H1 (cell line): ENCODE data around the gene CCDC107. TPM values are rescaled to one million over a fixed set of nuclear protein-coding genes. Genes with fewer than 3 reads are reported as not detected.

Experiments used
- CTCF ChIA-PET: fragments of 300-600 bp; sonication (Branson Sonifier 250); formaldehyde crosslinking; loops from one replicate; lab custom pipeline; 2021; ENCODE audit not compliant: partially characterized antibody; lab: Charles Lee
- POLR2A ChIA-PET: fragments of 300-600 bp; sonication (Branson Sonifier 250); formaldehyde crosslinking; loops from one replicate; lab custom pipeline; 2021; ENCODE audit warnings: inconsistent platforms; ENCODE audit not compliant: partially characterized antibody; lab: Charles Lee
- DNase-seq, 2 experiments: peaks; one replicate each; pipeline versions ENCODE4 v3.0.0 to v3.0.0-alpha.2; 2010 to 2022; ENCODE audit warnings: low spot score in 2 of 2, low read depth in 1 of 2, mixed read lengths in 1 of 2
- FAIRE-seq: peaks from 2 replicates; lab custom pipeline; 2011; peaks lifted over from hg19 to GRCh38; lab: Jason Lieb, UNC
- H2AFZ ChIP-seq: 2 replicates; pipeline ENCODE4 v1.8.1; 2012; ENCODE audit warnings: low read length, inconsistent platforms
- H2AK5ac ChIP-seq: 2 replicates; pipeline ENCODE4 v1.6.1; 2013; ENCODE audit warnings: low read depth, low read length
- H2BK120ac ChIP-seq: replicated peaks from 2 replicates; pipeline ENCODE3; 2013; ENCODE audit warnings: low read depth, low read length, inconsistent platforms
- H2BK12ac ChIP-seq: 2 replicates; pipeline ENCODE4 v1.6.1; 2013; ENCODE audit warnings: low read depth, low read length
- H2BK15ac ChIP-seq: 2 replicates; pipeline ENCODE4 v1.6.1; 2013; ENCODE audit warnings: low read length
- H2BK20ac ChIP-seq: 2 replicates; pipeline ENCODE4 v1.6.1; 2013; ENCODE audit warnings: low read length
- H2BK5ac ChIP-seq: 2 replicates; pipeline ENCODE4 v1.6.1; 2013; ENCODE audit warnings: low read depth, low read length
- H3K14ac ChIP-seq: 2 replicates; pipeline ENCODE4 v1.6.1; 2013; ENCODE audit warnings: inconsistent platforms; ENCODE audit not compliant: insufficient read length
- H3K18ac ChIP-seq: 2 replicates; pipeline ENCODE4 v1.6.1; 2013; ENCODE audit warnings: low read length; ENCODE audit errors: extremely low read depth
- H3K23ac ChIP-seq: 2 replicates; pipeline ENCODE4 v1.6.1; 2013; ENCODE audit warnings: inconsistent platforms; ENCODE audit not compliant: insufficient read length
- H3K23me2 ChIP-seq: 2 replicates; pipeline ENCODE4 v1.6.1; 2013; ENCODE audit warnings: low read depth, low read length
- H3K27ac ChIP-seq: 2 replicates; pipeline ENCODE4 v1.6.1; 2011; ENCODE audit warnings: low read depth, low read length, inconsistent platforms
- H3K27me3 ChIP-seq, 4 experiments: replicated peaks in 1 of 4; 1 replicate in 1 of 4; 2 replicates in 3 of 4; pipeline versions ENCODE4 v1.6.1 to v1.8.1; 2011 to 2013; ENCODE audit warnings: low read length in 3 of 4, mild to moderate bottlenecking in 3 of 4, inconsistent platforms in 2 of 4, mixed read lengths in 2 of 4, moderate library complexity in 1 of 4; ENCODE audit not compliant: control insufficient read depth in 3 of 4, insufficient read depth in 3 of 4; ENCODE audit errors: extremely low read depth in 1 of 4
- H3K36me3 ChIP-seq, 4 experiments: 2 replicates each; pipeline versions ENCODE4 v1.6.1 to v1.8.1; 2011 to 2013; ENCODE audit warnings: mild to moderate bottlenecking in 4 of 4, low read length in 3 of 4, moderate library complexity in 2 of 4, control low read depth in 1 of 4, inconsistent platforms in 1 of 4; ENCODE audit not compliant: insufficient read depth in 4 of 4, control insufficient read depth in 2 of 4
- H3K4ac ChIP-seq: replicated peaks from 2 replicates; pipeline ENCODE3; 2013; ENCODE audit warnings: low read length, low read depth, mixed read lengths, inconsistent platforms; ENCODE audit not compliant: insufficient read length
- H3K4me1 ChIP-seq, 4 experiments: replicated peaks in 1 of 4; 1 replicate in 1 of 4; 2 replicates in 3 of 4; pipeline versions ENCODE4 v1.6.1 to v1.8.1; 2011 to 2013; ENCODE audit warnings: low read length in 3 of 4, inconsistent platforms in 2 of 4, mixed read lengths in 1 of 4; ENCODE audit not compliant: insufficient read depth in 4 of 4, control insufficient read depth in 3 of 4
- H3K4me2 ChIP-seq, 2 experiments: 2 replicates each; pipeline versions ENCODE4 v1.6.1 to v1.8.1; 2011 to 2013; ENCODE audit warnings: low read depth in 2 of 2, low read length in 2 of 2, control low read depth in 1 of 2, inconsistent platforms in 1 of 2, mild to moderate bottlenecking in 1 of 2; ENCODE audit not compliant: insufficient read depth in 1 of 2
- H3K4me3 ChIP-seq, 4 experiments: fragments of 200-600, 300-600 bp in 1 of 4; sonication (generic), shearing (Covaris generic), sonication (Bioruptor Twin) in 1 of 4; 2 replicates each; pipeline versions ENCODE4 v1.5.1 to v1.8.1; 2011 to 2016; ENCODE audit warnings: low read length in 4 of 4, low read depth in 3 of 4, control low read depth in 2 of 4, inconsistent platforms in 2 of 4, mild to moderate bottlenecking in 2 of 4, mixed read lengths in 1 of 4, moderate library complexity in 1 of 4; ENCODE audit not compliant: insufficient read depth in 2 of 4; ENCODE audit errors: extremely low read depth in 1 of 4
- H3K56ac ChIP-seq: replicated peaks from 2 replicates; pipeline ENCODE3; 2013; ENCODE audit warnings: low read depth, mild to moderate bottlenecking, mixed read lengths, low read length, inconsistent platforms; ENCODE audit not compliant: insufficient read length
- H3K79me1 ChIP-seq: 2 replicates; pipeline ENCODE4 v1.6.1; 2013; ENCODE audit warnings: low read depth, low read length, control low read depth
- H3K79me2 ChIP-seq, 2 experiments: 2 replicates each; pipeline versions ENCODE4 v1.6.1 to v1.8.1; 2012 to 2013; ENCODE audit warnings: low read length in 2 of 2, mild to moderate bottlenecking in 2 of 2, inconsistent platforms in 1 of 2; ENCODE audit not compliant: insufficient read depth in 2 of 2, control insufficient read depth in 1 of 2
- H3K9ac ChIP-seq, 4 experiments: replicated peaks in 1 of 4; 1 replicate in 1 of 4; 2 replicates in 3 of 4; pipeline versions ENCODE4 v1.6.1 to v1.8.1; 2011 to 2013; ENCODE audit warnings: low read depth in 3 of 4, low read length in 3 of 4, control low read depth in 2 of 4, mild to moderate bottlenecking in 2 of 4, moderate library complexity in 2 of 4, inconsistent platforms in 1 of 4; ENCODE audit errors: extremely low read depth in 1 of 4
- H3K9me3 ChIP-seq, 2 experiments: 2 replicates each; pipeline versions ENCODE4 v1.6.1 to v1.8.1; 2012 to 2013; ENCODE audit warnings: mild to moderate bottlenecking in 2 of 2, moderate library complexity in 2 of 2, control low read depth in 1 of 2, inconsistent platforms in 1 of 2, low read depth in 1 of 2, low read length in 1 of 2, mixed read lengths in 1 of 2; ENCODE audit not compliant: insufficient read depth in 2 of 2
- H4K20me1 ChIP-seq, 2 experiments: replicated peaks in 1 of 2; 2 replicates each; pipeline versions ENCODE3 to v1.8.1; 2011 to 2013; ENCODE audit warnings: inconsistent platforms in 2 of 2, low read length in 2 of 2, mild to moderate bottlenecking in 1 of 2; ENCODE audit not compliant: insufficient read depth in 2 of 2, control insufficient read depth in 1 of 2
- H4K5ac ChIP-seq: 2 replicates; pipeline ENCODE4 v1.6.1; 2013; ENCODE audit warnings: low read length, low read depth, mixed read lengths, inconsistent platforms; ENCODE audit not compliant: insufficient read length
- H4K8ac ChIP-seq: 2 replicates; pipeline ENCODE4 v1.8.0; 2013; ENCODE audit warnings: mild to moderate bottlenecking, moderate library complexity, low read length, inconsistent platforms; ENCODE audit not compliant: insufficient read depth; ENCODE audit errors: extremely low read depth
- H4K91ac ChIP-seq: replicated peaks from 2 replicates; pipeline ENCODE3; 2013; ENCODE audit warnings: low read length, mixed read lengths, inconsistent platforms; ENCODE audit not compliant: insufficient read length
- CBX8 ChIP-seq: fragments of 300-800, 300-1000 bp; sonication (generic); IDR thresholded peaks from 2 replicates; pipeline ENCODE4 v1.7.1; 2016; ENCODE audit warnings: low read depth, low read length, borderline replicate concordance
- KDM4A ChIP-seq: IDR thresholded peaks from one replicate; pipeline ENCODE4 v1.7.1; 2012; ENCODE audit warnings: low read depth, mild to moderate bottlenecking, moderate library complexity, low read length, inconsistent platforms; ENCODE audit not compliant: severe bottlenecking
- POLR2A ChIP-seq, 2 experiments: IDR thresholded peaks; 1 replicate in 1 of 2; 2 replicates in 1 of 2; pipeline ENCODE4 v1.6.1; 2011; ENCODE audit warnings: low read depth in 2 of 2, low read length in 2 of 2, mild to moderate bottlenecking in 2 of 2; ENCODE audit errors: control extremely low read depth in 1 of 2
- POLR2AphosphoS5 ChIP-seq: IDR thresholded peaks from 2 replicates; pipeline ENCODE4 v1.6.1; 2011; ENCODE audit warnings: low read depth, low read length
- WGBS, 2 experiments: shearing (Covaris generic) in 1 of 2; methylation state at CpG; one replicate each; pipeline versions ENCODE4 v1.1.6 to v1.1.7; 2013 to 2015; ENCODE audit warnings: low lambda C conversion rate in 2 of 2, mixed read lengths in 2 of 2, inconsistent platforms in 1 of 2, low coverage in 1 of 2, missing lambda C conversion rate in 1 of 2; ENCODE audit not compliant: insufficient replicate concordance in 2 of 2, insufficient coverage in 1 of 2, insufficient read length in 1 of 2; ENCODE audit errors: extremely low coverage in 1 of 2, missing lambda C conversion rate in 1 of 2; 5-methylcytosine and 5-hydroxymethylcytosine counted together
- polyA plus RNA-seq, 7 experiments: library from polyadenylated mRNA; depleted of rRNA in 3 of 7; stranded (reverse) in 5 of 7; unstranded in 2 of 7; fragments of >200 nt in 5 of 7; fragments of 200-250 nt in 2 of 7; gene quantifications; 1 replicate in 5 of 7; 2 replicates in 1 of 7; 4 replicates in 1 of 7; pipeline versions ENCODE4 v1.2.1 to v1.2.3, GENCODE V29; 2011 to 2013; ENCODE audit warnings: missing spikeins in 2 of 7, mixed read lengths in 2 of 7
- total RNA-seq: library from RNA; stranded (reverse); fragmentation: NEBNext Ultra II Directional; extraction: Animal tissue kit (Norgen Biotek cat#: 25700); gene quantifications from 2 replicates; pipeline ENCODE4 v1.2.1, GENCODE V29; 2021

Gene CCDC107
- total and polyA plus RNA-seq, 2 of the 8 experiments (the other 6 are each of a cell fraction or from before 2014, with no cell fraction given): 8.2 to 9.0 TPM

GRCh38 chr9:35691334-35691650 lies 33.2 kb downstream of the CCDC107 start:
- Histone ChIP-seq H2AFZ (peak overlapping the region; percentile 95), H3K4me2 (peak overlapping the region; percentile 84 to 90), H2BK12ac (peak overlapping the region; percentile 45; the same call in 1 of the 2 replicates), H2BK120ac (no peak overlapping the region), H3K27ac (no peak overlapping the region), H3K36me3 (peaks cover 0 to 6% (median 4%) of the 10 kb centered on the region in 4 experiments; a peak in 4 of 8 replicates), H3K56ac (no peak overlapping the region), H3K9me3 (no peaks in the 10 kb centered on the region), H3K79me1 (peaks cover 2% of the 10 kb centered on the region; the same call in 1 of the 2 replicates), H3K4ac (no peak overlapping the region), H3K23me2 (peaks cover 12% of the 10 kb centered on the region), H2AK5ac (no peak overlapping the region), H4K91ac (no peak overlapping the region), H3K18ac (peak overlapping the region; percentile 88; the same call in 1 of the 2 replicates), H2BK5ac (peak overlapping the region; percentile 60; the same call in 1 of the 2 replicates), H3K14ac (no peak overlapping the region), H3K23ac (no peak overlapping the region), H3K9ac (peak overlapping the region in 1 of 4 experiments; percentile 45; a peak in 1 of 7 replicates), H3K4me1 (peaks cover 6 to 15% (median 8%) of the 10 kb centered on the region in 4 experiments; a peak in 6 of 7 replicates), H2BK20ac (0 out of 2 replicates have a peak overlapping the region, but pooled peaks have one; percentile 1), H3K27me3 (no peaks in the 10 kb centered on the region), H3K4me3 (peak overlapping the region; percentile 72 to 99 (median 82)), H4K5ac (peak overlapping the region; percentile 62), H3K79me2 (peaks cover 0 to 21% of the 10 kb centered on the region in 2 experiments; a peak in 2 of 4 replicates), H4K20me1 (peaks cover 4 to 6% of the 10 kb centered on the region in 2 experiments), H4K8ac (no peak overlapping the region), H2BK15ac (0 out of 2 replicates have a peak overlapping the region, but pooled peaks have one; percentile 98)
- CTCF ChIA-PET: interaction anchor here (0.8 to 14.1 kb wide), 14 partner anchors 10 to 214 kb away, joined by 3 to 347 read pairs (median 4); partner anchors contain the start of genes ARHGEF39, CA9, CCDC107 and RMRP
- DNase-seq (no peak), FAIRE-seq (no peak)
- TF ChIP-seq KDM4A (peak; percentile 1), CBX8 (no peak), POLR2A (IDR thresholded peaks at IDR 0.05; ENCODE audit: control extremely low read depth in 1 of 2, low read depth in 2 of 2, low read length in 2 of 2) (peak in 1 of 2 experiments; percentile 55; a peak in 2 of 3 replicates), POLR2AphosphoS5 (0 out of 2 replicates have a peak, but pooled peaks have one; percentile 41)
- POLR2A ChIA-PET: interaction anchor here (0.9 to 14.9 kb wide), 19 partner anchors 10 to 612 kb away, joined by 3 to 158 read pairs (median 5); partner anchors contain the start of genes ARHGEF39, CA9, CCDC107 and CREB3
- 16% methylated on average over 10 of the region's 10 CpGs; no CpG with 5 or more reads in 1 of the 2 experiments for WGBS, 2 experiments
